Measurements from ENCODE around the gene CRTAC1. TPM values are rescaled to one million over a fixed set of nuclear protein-coding genes. Genes with fewer than 3 reads are reported as not detected.

Gene CRTAC1
- polyA plus RNA-seq, 1 of the 3 experiments (the other 2 are of a cell fraction) = 0.05 TPM

DNA sequence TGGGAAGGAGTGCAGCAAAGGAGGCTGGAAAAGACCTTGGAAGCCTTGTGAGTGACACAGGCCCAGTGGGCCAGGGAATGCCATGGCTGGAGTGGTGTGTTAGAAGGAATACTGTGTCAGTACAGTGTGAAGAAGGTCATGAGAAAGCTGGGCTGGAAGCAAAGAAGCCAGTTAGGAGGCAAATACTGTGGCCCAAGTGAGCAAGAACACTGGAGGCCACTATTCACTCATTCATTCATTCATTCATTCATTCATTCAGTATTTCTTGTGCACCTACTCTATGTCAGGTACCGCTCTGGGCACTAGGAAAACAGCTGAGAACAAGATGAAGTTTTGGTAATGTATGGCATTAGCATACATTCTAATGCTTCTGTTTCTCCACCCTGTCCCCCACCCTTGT is 9.6 kb downstream of the CRTAC1 start:
- Histone ChIP-seq H3K9me2 (no peaks in the 10 kb centered on the region), H3F3A (replicated peaks; ENCODE audit: insufficient read depth) (no peaks in the 10 kb centered on the region), H3K9ac (no peak overlapping the region), H3K27me3 (ENCODE audit: insufficient read depth) (no peaks in the 10 kb centered on the region; the same call in 1 of the 2 replicates), H3K27ac (ENCODE audit: low read depth in 2 of 2, low read length in 1 of 2) (no peak overlapping the region), H4K20me1 (ENCODE audit: insufficient read depth) (no peaks in the 10 kb centered on the region), H2AFZ (ENCODE audit: low read depth) (no peak overlapping the region), H3K4me1 (ENCODE audit: control insufficient read depth in 1 of 2, insufficient read depth in 2 of 2, low read depth in 1 of 2, low read length in 1 of 2) (no peaks in the 10 kb centered on the region), H3K4me3 (ENCODE audit: low read depth in 2 of 2, low read length in 1 of 2) (no peak overlapping the region), H3K4me2 (no peak overlapping the region), H3K36me3 (replicated peaks in 1 of 2; ENCODE audit: control insufficient read depth in 1 of 2, insufficient read depth in 2 of 2, low read length in 1 of 2) (no peaks in the 10 kb centered on the region), H3K9me3 (no peaks in the 10 kb centered on the region), H3K79me2 (ENCODE audit: insufficient read depth) (no peaks in the 10 kb centered on the region)
- ChIA-PET POLR2A (no interaction called here), CTCF (interaction anchor here (1.0 to 2.7 kb wide), 3 partner anchors 19 to 106 kb away, joined by 3 to 10 read pairs (median 8); no protein-coding TSS in a partner anchor)
- DNase-seq = no peak
- 28% methylated on average over 1 of the region's 1 CpG for WGBS (ENCODE audit: low lambda C conversion rate)
- TF ChIP-seq SMC3 (IDR thresholded peaks at IDR 0.05; ENCODE audit: low read depth, low read length) (no peak), TEAD4 (IDR thresholded peaks at IDR 0.05; ENCODE audit: borderline replicate concordance, insufficient read depth) (no peak), YY1 (IDR thresholded peaks at IDR 0.05; ENCODE audit: low read depth) (no peak), TCF12 (IDR thresholded peaks at IDR 0.05) (no peak), SIN3A (IDR thresholded peaks at IDR 0.05; ENCODE audit: borderline replicate concordance, low read depth, low read length) (no peak), GATA2 (CRISPR knock-in tag; IDR thresholded peaks at IDR 0.05) (no peak), RFX5 (IDR thresholded peaks at IDR 0.05; ENCODE audit: low read length) (no peak), GABPA (IDR thresholded peaks at IDR 0.05; ENCODE audit: low read depth) (no peak), POLR2AphosphoS5 (IDR thresholded peaks at IDR 0.05; ENCODE audit: low read depth, low read length) (no peak), MXI1 (IDR thresholded peaks at IDR 0.05; ENCODE audit: low read depth, low read length) (no peak), RCOR1 (IDR thresholded peaks at IDR 0.05; ENCODE audit: low read length) (no peak), FOSL2 (IDR thresholded peaks at IDR 0.05; ENCODE audit: borderline replicate concordance, low read depth) (no peak)
- TF ChIP-seq, protein P1, sequence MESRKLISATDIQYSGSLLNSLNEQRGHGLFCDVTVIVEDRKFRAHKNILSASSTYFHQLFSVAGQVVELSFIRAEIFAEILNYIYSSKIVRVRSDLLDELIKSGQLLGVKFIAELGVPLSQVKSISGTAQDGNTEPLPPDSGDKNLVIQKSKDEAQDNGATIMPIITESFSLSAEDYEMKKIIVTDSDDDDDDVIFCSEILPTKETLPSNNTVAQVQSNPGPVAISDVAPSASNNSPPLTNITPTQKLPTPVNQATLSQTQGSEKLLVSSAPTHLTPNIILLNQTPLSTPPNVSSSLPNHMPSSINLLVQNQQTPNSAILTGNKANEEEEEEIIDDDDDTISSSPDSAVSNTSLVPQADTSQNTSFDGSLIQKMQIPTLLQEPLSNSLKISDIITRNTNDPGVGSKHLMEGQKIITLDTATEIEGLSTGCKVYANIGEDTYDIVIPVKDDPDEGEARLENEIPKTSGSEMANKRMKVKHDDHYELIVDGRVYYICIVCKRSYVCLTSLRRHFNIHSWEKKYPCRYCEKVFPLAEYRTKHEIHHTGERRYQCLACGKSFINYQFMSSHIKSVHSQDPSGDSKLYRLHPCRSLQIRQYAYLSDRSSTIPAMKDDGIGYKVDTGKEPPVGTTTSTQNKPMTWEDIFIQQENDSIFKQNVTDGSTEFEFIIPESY (IDR thresholded peaks at IDR 0.05; ENCODE audit: borderline replicate concordance, low read depth) = no peak
- TF ChIP-seq, protein P2, sequence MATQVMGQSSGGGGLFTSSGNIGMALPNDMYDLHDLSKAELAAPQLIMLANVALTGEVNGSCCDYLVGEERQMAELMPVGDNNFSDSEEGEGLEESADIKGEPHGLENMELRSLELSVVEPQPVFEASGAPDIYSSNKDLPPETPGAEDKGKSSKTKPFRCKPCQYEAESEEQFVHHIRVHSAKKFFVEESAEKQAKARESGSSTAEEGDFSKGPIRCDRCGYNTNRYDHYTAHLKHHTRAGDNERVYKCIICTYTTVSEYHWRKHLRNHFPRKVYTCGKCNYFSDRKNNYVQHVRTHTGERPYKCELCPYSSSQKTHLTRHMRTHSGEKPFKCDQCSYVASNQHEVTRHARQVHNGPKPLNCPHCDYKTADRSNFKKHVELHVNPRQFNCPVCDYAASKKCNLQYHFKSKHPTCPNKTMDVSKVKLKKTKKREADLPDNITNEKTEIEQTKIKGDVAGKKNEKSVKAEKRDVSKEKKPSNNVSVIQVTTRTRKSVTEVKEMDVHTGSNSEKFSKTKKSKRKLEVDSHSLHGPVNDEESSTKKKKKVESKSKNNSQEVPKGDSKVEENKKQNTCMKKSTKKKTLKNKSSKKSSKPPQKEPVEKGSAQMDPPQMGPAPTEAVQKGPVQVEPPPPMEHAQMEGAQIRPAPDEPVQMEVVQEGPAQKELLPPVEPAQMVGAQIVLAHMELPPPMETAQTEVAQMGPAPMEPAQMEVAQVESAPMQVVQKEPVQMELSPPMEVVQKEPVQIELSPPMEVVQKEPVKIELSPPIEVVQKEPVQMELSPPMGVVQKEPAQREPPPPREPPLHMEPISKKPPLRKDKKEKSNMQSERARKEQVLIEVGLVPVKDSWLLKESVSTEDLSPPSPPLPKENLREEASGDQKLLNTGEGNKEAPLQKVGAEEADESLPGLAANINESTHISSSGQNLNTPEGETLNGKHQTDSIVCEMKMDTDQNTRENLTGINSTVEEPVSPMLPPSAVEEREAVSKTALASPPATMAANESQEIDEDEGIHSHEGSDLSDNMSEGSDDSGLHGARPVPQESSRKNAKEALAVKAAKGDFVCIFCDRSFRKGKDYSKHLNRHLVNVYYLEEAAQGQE (IDR thresholded peaks at IDR 0.05; ENCODE audit: low read depth, low read length) = no peak
- TF ChIP-seq, protein P3, sequence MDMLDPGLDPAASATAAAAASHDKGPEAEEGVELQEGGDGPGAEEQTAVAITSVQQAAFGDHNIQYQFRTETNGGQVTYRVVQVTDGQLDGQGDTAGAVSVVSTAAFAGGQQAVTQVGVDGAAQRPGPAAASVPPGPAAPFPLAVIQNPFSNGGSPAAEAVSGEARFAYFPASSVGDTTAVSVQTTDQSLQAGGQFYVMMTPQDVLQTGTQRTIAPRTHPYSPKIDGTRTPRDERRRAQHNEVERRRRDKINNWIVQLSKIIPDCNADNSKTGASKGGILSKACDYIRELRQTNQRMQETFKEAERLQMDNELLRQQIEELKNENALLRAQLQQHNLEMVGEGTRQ (IDR thresholded peaks at IDR 0.05; ENCODE audit: borderline replicate concordance, low read depth, low read length) = no peak
